Measurements from ENCODE around the gene PPP2R2C.

PPP2R2C gene

GRCh38 chr4:6279582-6280289 lies 192.7 kb downstream of the PPP2R2C start:
- no peak for DNase-seq

GRCh38 chr4:6278801-6279197 lies 193.6 kb downstream of the PPP2R2C start:
- DNase-seq: no peak

GRCh38 chr4:6277935-6278800 lies 194.2 kb downstream of the PPP2R2C start:
- no peak for DNase-seq

DNA sequence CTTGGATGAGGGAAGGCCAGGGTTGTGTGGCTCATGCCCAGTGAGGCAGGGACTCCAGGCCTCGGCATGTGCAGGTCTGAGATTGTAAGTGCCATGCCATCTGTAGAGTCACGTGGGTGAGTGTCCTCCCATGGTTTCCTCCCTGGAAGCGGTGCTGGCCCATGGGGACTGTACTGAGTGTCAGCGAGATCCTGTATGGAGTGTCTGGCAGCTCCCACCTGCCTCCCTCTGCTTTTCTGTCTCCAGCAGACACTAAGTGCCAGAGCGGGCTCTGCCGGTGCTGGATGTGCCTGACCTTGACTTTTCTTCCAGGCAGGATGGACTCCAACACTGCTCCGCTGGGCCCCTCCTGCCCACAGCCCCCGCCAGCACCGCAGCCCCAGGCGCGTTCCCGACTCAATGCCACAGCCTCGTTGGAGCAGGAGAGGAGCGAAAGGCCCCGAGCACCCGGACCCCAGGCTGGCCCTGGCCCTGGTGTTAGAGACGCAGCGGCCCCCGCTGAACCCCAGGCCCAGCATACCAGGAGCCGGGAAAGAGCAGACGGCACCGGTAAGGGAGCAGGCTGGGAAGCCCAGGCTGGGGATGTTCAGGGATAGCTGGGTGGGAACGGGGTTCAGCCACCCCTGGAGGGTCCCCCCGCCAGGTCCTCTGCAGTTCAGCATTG lies 195.1 kb downstream of the PPP2R2C start:
- DNase-seq: no peak

DNA sequence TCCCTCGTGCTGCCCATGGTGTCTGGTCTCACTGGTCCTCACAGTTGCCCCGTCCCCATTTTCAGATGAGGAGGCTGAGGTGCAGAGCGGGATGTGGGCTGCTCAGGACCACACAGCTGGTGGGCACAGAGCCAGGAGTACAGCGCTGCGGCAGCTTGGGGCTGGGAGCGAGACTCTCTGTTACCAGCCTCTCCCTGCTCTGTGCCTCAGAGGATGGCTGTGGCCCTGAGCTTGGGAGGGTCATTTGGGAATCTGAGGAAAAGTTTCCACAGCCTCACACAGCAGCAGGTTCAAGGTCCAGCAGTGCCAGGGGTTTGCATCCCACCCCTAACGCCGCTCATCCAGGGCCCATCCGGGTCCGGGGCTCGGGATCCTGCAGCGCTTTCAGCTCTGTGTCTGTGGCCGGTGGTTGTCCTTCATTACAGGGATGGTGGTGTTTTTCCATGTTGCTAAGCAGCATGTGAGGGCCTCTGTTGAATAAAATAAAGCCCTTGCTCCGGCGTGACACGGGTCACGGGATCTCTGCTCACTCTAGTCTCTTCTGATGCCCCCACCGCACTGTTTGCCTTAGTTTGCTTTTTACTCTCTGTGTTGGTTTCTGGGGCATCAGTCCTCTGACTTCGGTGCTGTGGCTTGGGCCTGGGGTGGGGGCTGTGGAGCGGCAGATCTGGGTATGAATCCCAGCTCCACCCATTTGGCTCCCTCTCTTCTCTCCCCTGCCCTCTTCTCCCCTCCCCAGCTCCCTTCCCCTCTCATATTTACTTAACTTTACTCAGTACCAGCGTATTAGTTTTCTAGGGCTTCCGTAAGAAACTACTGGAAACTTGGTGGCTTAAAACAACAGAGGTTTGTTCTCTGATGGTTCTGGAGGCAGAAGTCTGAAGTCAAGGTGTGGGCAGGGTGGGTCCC lies 196.3 kb downstream of the PPP2R2C start:
- DNase-seq: no peak

GRCh38 chr4:6275351-6275750 lies 197.1 kb downstream of the PPP2R2C start:
- no peak for DNase-seq

DNA sequence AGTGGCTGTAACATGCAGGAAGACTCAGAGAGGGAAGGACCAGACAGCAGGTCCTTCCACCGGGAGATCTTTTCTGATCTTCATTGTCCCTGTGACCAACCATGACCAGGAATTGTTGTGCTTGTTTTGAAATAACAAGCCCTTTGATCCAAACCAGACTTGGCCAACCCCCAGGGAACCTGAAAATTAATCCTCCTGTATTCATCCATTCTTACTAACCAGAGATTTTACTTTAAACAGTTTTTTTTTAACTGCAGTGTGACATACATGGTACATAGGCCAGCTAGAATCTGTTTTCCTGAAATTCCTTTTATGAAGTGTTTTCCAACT lies 198.8 kb downstream of the PPP2R2C start:
- no peak for DNase-seq

GRCh38 chr4:6272863-6273660 lies 199.4 kb downstream of the PPP2R2C start:
- DNase-seq: no peak

DNA sequence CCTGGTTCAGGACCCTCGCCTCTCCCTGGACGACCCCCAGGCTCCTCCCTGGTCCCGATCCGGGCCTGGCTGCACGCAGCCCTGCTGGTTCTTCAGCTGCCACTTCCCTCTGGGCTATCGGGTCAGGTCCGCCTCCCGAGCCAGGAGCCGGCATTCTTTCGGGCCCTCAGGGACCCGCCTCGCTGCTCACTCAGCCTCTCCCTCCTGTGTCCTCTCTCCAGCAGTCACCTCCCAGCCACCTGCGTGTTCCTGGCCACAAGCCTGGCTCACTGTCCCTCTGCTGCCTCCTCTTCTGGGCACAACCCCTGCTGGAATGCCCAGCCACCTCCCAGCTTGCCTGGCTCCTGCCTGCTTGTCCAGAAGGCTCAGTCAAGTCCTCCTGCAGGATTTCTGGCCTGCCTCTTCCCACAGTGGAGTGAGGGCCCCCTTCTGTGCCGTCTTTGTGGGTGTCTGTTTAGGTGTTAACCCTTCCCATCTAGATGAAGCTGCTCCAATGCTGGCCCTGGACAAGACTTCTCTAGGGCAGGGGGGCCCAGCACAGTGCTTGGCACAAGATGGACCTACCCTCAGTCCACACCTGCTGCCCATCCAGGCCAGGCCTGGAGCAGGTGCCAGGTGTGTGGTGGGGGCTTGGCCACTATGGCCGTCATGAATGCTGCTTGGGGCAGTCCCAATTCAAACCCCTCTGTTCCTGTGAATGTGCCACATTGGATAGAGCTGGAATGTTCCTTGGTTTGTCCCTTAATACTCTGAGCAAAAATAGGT lies 200.5 kb downstream of the PPP2R2C start:
- no peak for DNase-seq

DNA sequence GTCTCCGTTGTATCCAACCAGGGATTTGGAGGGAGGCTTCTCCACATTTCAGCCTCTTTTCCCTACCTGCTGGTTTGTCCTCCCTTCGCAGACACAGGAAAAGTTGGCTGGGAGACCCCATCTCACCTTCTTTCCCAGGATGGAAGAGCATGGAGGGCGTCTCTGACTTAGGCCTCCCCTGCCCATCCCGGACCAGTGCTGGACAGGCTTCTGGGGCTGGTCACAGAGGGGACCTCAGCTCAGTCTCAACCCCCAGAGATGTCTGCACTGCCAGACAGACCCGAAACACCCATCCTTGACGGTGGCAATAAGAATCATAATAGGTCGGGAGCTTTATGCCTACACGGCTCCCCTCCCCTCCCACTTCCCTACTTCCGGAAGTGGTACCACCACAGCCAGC lies 201.2 kb downstream of the PPP2R2C start:
- no peak for DNase-seq

GRCh38 chr4:6270636-6271121 lies 201.7 kb downstream of the PPP2R2C start:
- no peak for DNase-seq

All from activated CD4-positive, alpha-beta T cell treated with anti-CD3 and anti-CD28 coated beads, Interleukin-2, amount 50 U/mL, for 1 hour (primary cell).